CD8-positive, alpha-beta memory T cell (primary cell): ENCODE data around the gene CBFA2T2. TPM values are rescaled to one million over a fixed set of nuclear protein-coding genes. Genes with fewer than 3 reads are reported as not detected.
"Not testable (repeated sequence)": the region's sequence is repeated elsewhere in the genome, so short reads cannot be mapped to it uniquely, and the experiment has no call there.

ENCODE experiments used
- CTCF ChIA-PET: fragments of 350-600 bp; sonication (Branson Sonifier 250); formaldehyde crosslinking; loops from one replicate; lab custom pipeline; 2021; ENCODE audit warnings: antibody characterized with exemption; lab: Charles Lee
- POLR2A ChIA-PET: fragments of 350-600 bp; sonication (Branson Sonifier 250); formaldehyde crosslinking; loops from one replicate; lab custom pipeline; 2021; ENCODE audit warnings: antibody characterized with exemption; lab: Charles Lee
- DNase-seq, 5 donors: peaks; one replicate each; pipeline versions ENCODE4 v3.0.0 to v3.0.0-alpha.2; 2020 to 2022; ENCODE audit warnings: mixed read lengths in 1 of 5
- H3K27ac ChIP-seq: one replicate; pipeline ENCODE4 v1.7.0; 2013; ENCODE audit warnings: low read depth, mild to moderate bottlenecking, low read length, moderate library complexity
- H3K27me3 ChIP-seq: 2 replicates; pipeline ENCODE4 v1.7.0; 2013; ENCODE audit warnings: low read length, mild to moderate bottlenecking; ENCODE audit not compliant: insufficient read depth, poor library complexity, severe bottlenecking
- H3K36me3 ChIP-seq: 2 replicates; pipeline ENCODE4 v1.7.0; 2013; ENCODE audit warnings: mild to moderate bottlenecking, low read length, moderate library complexity; ENCODE audit not compliant: insufficient read depth
- H3K4me1 ChIP-seq: 2 replicates; pipeline ENCODE4 v1.7.0; 2013; ENCODE audit warnings: mild to moderate bottlenecking, low read length, moderate library complexity; ENCODE audit not compliant: insufficient read depth
- H3K4me3 ChIP-seq: 2 replicates; pipeline ENCODE4 v1.7.0; 2013; ENCODE audit warnings: mild to moderate bottlenecking, low read length
- H3K9me3 ChIP-seq: 2 replicates; pipeline ENCODE4 v1.7.0; 2013; ENCODE audit warnings: mild to moderate bottlenecking, low read length
- H3K27ac Mint-ChIP-seq, 8 donors: one replicate each; pipeline ENCODE4 v1.8.0; 2020 to 2021; ENCODE audit warnings: mixed read lengths in 8 of 8, mild to moderate bottlenecking in 6 of 8, inconsistent platforms in 3 of 8, moderate library complexity in 3 of 8
- H3K27me3 Mint-ChIP-seq, 2 donors: one replicate each; pipeline ENCODE4 v1.8.0; 2020 to 2021; ENCODE audit warnings: mixed read lengths in 2 of 2, mild to moderate bottlenecking in 1 of 2, moderate library complexity in 1 of 2
- H3K36me3 Mint-ChIP-seq, 3 donors: one replicate each; pipeline ENCODE4 v1.8.0; 2020 to 2021; ENCODE audit warnings: mixed read lengths in 3 of 3, inconsistent platforms in 1 of 3, mild to moderate bottlenecking in 1 of 3
- H3K4me1 Mint-ChIP-seq, 3 donors: one replicate each; pipeline ENCODE4 v1.8.0; 2020 to 2021; ENCODE audit warnings: mixed read lengths in 3 of 3, inconsistent platforms in 1 of 3, mild to moderate bottlenecking in 1 of 3
- H3K4me3 Mint-ChIP-seq, 7 donors: one replicate each; pipeline ENCODE4 v1.8.0; 2020 to 2021; ENCODE audit warnings: mixed read lengths in 7 of 7, mild to moderate bottlenecking in 6 of 7, moderate library complexity in 4 of 7, inconsistent platforms in 2 of 7
- H3K9me3 Mint-ChIP-seq, 5 donors: one replicate each; pipeline ENCODE4 v1.8.0; 2020 to 2022; ENCODE audit warnings: mixed read lengths in 5 of 5, mild to moderate bottlenecking in 3 of 5, moderate library complexity in 2 of 5, inconsistent platforms in 1 of 5
- polyA plus RNA-seq: library from polyadenylated mRNA; unstranded; fragments of 300-500 nt; fragmentation: Illumina TruSeq; gene quantifications from one replicate; pipeline ENCODE4 v1.2.3, GENCODE V29; 2021
- total RNA-seq, 2 experiments: library from RNA; stranded (reverse); gene quantifications; one replicate each; pipeline ENCODE4 v1.2.3, GENCODE V29; 2021

Gene CBFA2T2
- total and polyA plus RNA-seq, 3 experiments from 2014 or later: 10.7 to 25.8 (median 11.9) TPM

GRCh38 chr20:33575282-33575681 is 85.4 kb downstream of the CBFA2T2 start:
- no peaks in the 10 kb centered on the region for H3K9me3 ChIP-seq
- no peaks in the 10 kb centered on the region for H3K27me3 Mint-ChIP-seq
- peaks cover 22 to 46% (median 41%) of the 10 kb centered on the region in 3 donors for H3K4me1 Mint-ChIP-seq
- H3K27ac ChIP-seq: no peak overlapping the region
- no peaks in the 10 kb centered on the region for H3K36me3 ChIP-seq
- no peak overlapping the region for H3K4me3 ChIP-seq
- H3K9me3 Mint-ChIP-seq: no peaks in the 10 kb centered on the region
- H3K36me3 Mint-ChIP-seq: peaks cover 0 to 7% (median 4%) of the 10 kb centered on the region in 3 donors
- no peaks in the 10 kb centered on the region for H3K27me3 ChIP-seq
- ChIA-PET CTCF (no interaction called here), POLR2A (no interaction called here)
- H3K4me1 ChIP-seq: no peaks in the 10 kb centered on the region
- peak overlapping the region in 1 of 8 donors; percentile 46 for H3K27ac Mint-ChIP-seq
- no peak for DNase-seq
- no peak overlapping the region for H3K4me3 Mint-ChIP-seq

GRCh38 chr20:33576432-33577125 is 86.7 kb downstream of the CBFA2T2 start:
- Histone ChIP-seq H3K4me1 (no peaks in the 10 kb centered on the region), H3K27ac (no peak overlapping the region), H3K4me3 (no peak overlapping the region), H3K9me3 (no peaks in the 10 kb centered on the region), H3K27me3 (no peaks in the 10 kb centered on the region), H3K36me3 (no peaks in the 10 kb centered on the region)
- Mint-ChIP-seq H3K9me3 (no peaks in the 10 kb centered on the region), H3K27me3 (no peaks in the 10 kb centered on the region), H3K36me3 (peaks cover 0 to 7% (median 4%) of the 10 kb centered on the region in 3 donors), H3K4me3 (no peak overlapping the region), H3K27ac (peak overlapping the region in 3 of 8 donors; percentile 7 to 58 (median 15)), H3K4me1 (peaks cover 15 to 38% (median 35%) of the 10 kb centered on the region in 3 donors)
- ChIA-PET POLR2A (no interaction called here), CTCF (interaction anchor here (1.2 kb wide), 1 partner anchor 22 kb away, joined by 3 read pairs; no protein-coding TSS in a partner anchor)
- no peak for DNase-seq

- H3K9me3 ChIP-seq: no peaks in the 10 kb centered on the region
- CTCF ChIA-PET: interaction anchor here (0.9 to 1.1 kb wide), 2 partner anchors 24 to 89 kb away, joined by 3 read pairs; partner anchors contain the start of gene ACTL10
- no peak for DNase-seq
These were observed 88.6 kb downstream of the CBFA2T2 start for GRCh38 chr20:33578510-33578909.

GRCh38 chr20:33583143-33583542 is 93.2 kb downstream of the CBFA2T2 start:
- Mint-ChIP-seq H3K27ac (no peak overlapping the region), H3K36me3 (no peaks in the 10 kb centered on the region)
- POLR2A ChIA-PET: no interaction called here

More at GRCh38 chr20:33578510-33578909, 88.6 kb downstream of the CBFA2T2 start:
- H3K27me3 ChIP-seq: no peaks in the 10 kb centered on the region
- no peak overlapping the region for H3K27ac ChIP-seq
- POLR2A ChIA-PET: no interaction called here
- H3K4me3 Mint-ChIP-seq: no peak overlapping the region
- no peak overlapping the region for H3K4me3 ChIP-seq
- peaks cover 0 to 3% (median 2%) of the 10 kb centered on the region in 3 donors for H3K36me3 Mint-ChIP-seq
- no peaks in the 10 kb centered on the region for H3K9me3 Mint-ChIP-seq
- no peaks in the 10 kb centered on the region for H3K27me3 Mint-ChIP-seq
- H3K4me1 ChIP-seq: no peaks in the 10 kb centered on the region
- H3K4me1 Mint-ChIP-seq: peaks cover 10 to 37% (median 31%) of the 10 kb centered on the region in 3 donors
- no peaks in the 10 kb centered on the region for H3K36me3 ChIP-seq
- peak overlapping the region in 1 of 8 donors; percentile 9 for H3K27ac Mint-ChIP-seq

GRCh38 chr20:33584976-33585375 is 95.1 kb downstream of the CBFA2T2 start:
- Mint-ChIP-seq H3K36me3 (no peaks in the 10 kb centered on the region), H3K4me3 (no peak overlapping the region), H3K9me3 (no peaks in the 10 kb centered on the region), H3K27me3 (no peaks in the 10 kb centered on the region), H3K4me1 (peaks cover 4 to 21% (median 10%) of the 10 kb centered on the region in 3 donors), H3K27ac (no peak overlapping the region)
- H3K9me3 ChIP-seq: no peaks in the 10 kb centered on the region
- ChIA-PET POLR2A (no interaction called here), CTCF (no interaction called here)
- no peaks in the 10 kb centered on the region for H3K4me1 ChIP-seq
- no peaks in the 10 kb centered on the region for H3K27me3 ChIP-seq
- H3K27ac ChIP-seq: no peak overlapping the region
- no peak overlapping the region for H3K4me3 ChIP-seq
- no peak for DNase-seq
- no peaks in the 10 kb centered on the region for H3K36me3 ChIP-seq

More at GRCh38 chr20:33583143-33583542, 93.2 kb downstream of the CBFA2T2 start:
- CTCF ChIA-PET: no interaction called here
- peaks cover 4 to 23% (median 13%) of the 10 kb centered on the region in 3 donors for H3K4me1 Mint-ChIP-seq
- no peaks in the 10 kb centered on the region for H3K27me3 ChIP-seq
- H3K4me3 Mint-ChIP-seq: no peak overlapping the region
- H3K4me1 ChIP-seq: no peaks in the 10 kb centered on the region
- no peak overlapping the region for H3K4me3 ChIP-seq
- H3K27me3 Mint-ChIP-seq: no peaks in the 10 kb centered on the region
- no peak overlapping the region for H3K27ac ChIP-seq
- no peaks in the 10 kb centered on the region for H3K36me3 ChIP-seq
- DNase-seq: no peak
- no peaks in the 10 kb centered on the region for H3K9me3 ChIP-seq
- H3K9me3 Mint-ChIP-seq: no peaks in the 10 kb centered on the region

- no peaks in the 10 kb centered on the region for H3K36me3 Mint-ChIP-seq
- no peak for DNase-seq
- Histone ChIP-seq H3K27ac (no peak overlapping the region), H3K4me3 (no peak overlapping the region), H3K4me1 (no peaks in the 10 kb centered on the region), H3K9me3 (no peaks in the 10 kb centered on the region), H3K27me3 (no peaks in the 10 kb centered on the region), H3K36me3 (no peaks in the 10 kb centered on the region)
- peaks cover 4 to 24% (median 10%) of the 10 kb centered on the region in 3 donors for H3K4me1 Mint-ChIP-seq
- ChIA-PET POLR2A (no interaction called here), CTCF (interaction anchor here (0.9 kb wide), 1 partner anchor 82 kb away, joined by 4 read pairs; no protein-coding TSS in a partner anchor)
- no peak overlapping the region for H3K4me3 Mint-ChIP-seq
- H3K27me3 Mint-ChIP-seq: no peaks in the 10 kb centered on the region
- no peaks in the 10 kb centered on the region for H3K9me3 Mint-ChIP-seq
- H3K27ac Mint-ChIP-seq: no peak overlapping the region
These were observed 95.5 kb downstream of the CBFA2T2 start for GRCh38 chr20:33585413-33585812.

- no peaks in the 10 kb centered on the region for H3K27me3 ChIP-seq
- peaks cover 11 to 27% (median 11%) of the 10 kb centered on the region in 3 donors for H3K4me1 Mint-ChIP-seq
- H3K36me3 Mint-ChIP-seq: peaks cover 0 to 3% (median 0%) of the 10 kb centered on the region in 3 donors
- no peak for DNase-seq
- H3K9me3 Mint-ChIP-seq: no peaks in the 10 kb centered on the region
- no peaks in the 10 kb centered on the region for H3K27me3 Mint-ChIP-seq
- H3K4me3 ChIP-seq: no peak overlapping the region
- H3K27ac ChIP-seq: no peak overlapping the region
- peak overlapping the region in 2 of 8 donors; percentile 35 to 52 for H3K27ac Mint-ChIP-seq
- H3K4me1 ChIP-seq: no peaks in the 10 kb centered on the region
- no peak overlapping the region for H3K4me3 Mint-ChIP-seq
- CTCF ChIA-PET: no interaction called here
- no peaks in the 10 kb centered on the region for H3K36me3 ChIP-seq
- POLR2A ChIA-PET: no interaction called here
- no peaks in the 10 kb centered on the region for H3K9me3 ChIP-seq
These were observed 99.2 kb downstream of the CBFA2T2 start for GRCh38 chr20:33589059-33589458.

GRCh38 chr20:33591901-33592300 is 102.0 kb downstream of the CBFA2T2 start:
- peaks cover 15 to 32% (median 19%) of the 10 kb centered on the region in 3 donors for H3K4me1 Mint-ChIP-seq
- H3K9me3 Mint-ChIP-seq, POLR2A ChIA-PET, H3K27me3 Mint-ChIP-seq, H3K27ac ChIP-seq, H3K4me3 ChIP-seq, H3K4me1 ChIP-seq, H3K36me3 ChIP-seq, CTCF ChIA-PET, H3K9me3 ChIP-seq, H3K27me3 ChIP-seq, H3K36me3 Mint-ChIP-seq: not testable (repeated sequence)
- H3K27ac Mint-ChIP-seq: peak overlapping the region in 6 of 8 donors; percentile 27 to 88 (median 73)
- H3K4me3 Mint-ChIP-seq: peak overlapping the region in 1 of 7 donors; percentile 3
- DNase-seq: peak in 3 of 5 donors; percentile 6 to 61 (median 13)
